ENCODE results near the gene MRM2.

The MRM2 gene

DNA sequence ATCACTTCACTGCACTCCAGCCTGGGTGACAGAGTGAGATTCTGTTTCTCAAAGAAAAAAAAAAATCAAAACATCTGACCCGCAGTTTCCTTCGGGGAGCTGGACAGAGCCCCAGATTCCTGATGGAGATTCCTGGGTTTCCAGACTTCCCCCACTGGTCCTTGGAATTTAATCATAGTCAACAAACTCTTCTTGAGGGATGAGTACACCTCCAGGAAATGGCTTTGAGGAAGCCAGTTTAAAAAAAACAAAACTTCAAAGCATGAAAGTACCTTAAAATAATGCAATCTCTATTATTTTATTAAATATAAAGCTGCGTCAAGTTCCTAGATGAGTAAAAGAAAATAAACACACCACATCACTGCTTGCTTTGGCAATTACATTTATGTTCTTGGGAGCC, 8.1 kb downstream of the MRM2 start:
- no peak overlapping the region for H3K4me3 ChIP-seq (ENCODE audit: low read length)
- DNase-seq (ENCODE audit: low read depth) = peak; percentile 29
- TF ChIP-seq, protein P1, sequence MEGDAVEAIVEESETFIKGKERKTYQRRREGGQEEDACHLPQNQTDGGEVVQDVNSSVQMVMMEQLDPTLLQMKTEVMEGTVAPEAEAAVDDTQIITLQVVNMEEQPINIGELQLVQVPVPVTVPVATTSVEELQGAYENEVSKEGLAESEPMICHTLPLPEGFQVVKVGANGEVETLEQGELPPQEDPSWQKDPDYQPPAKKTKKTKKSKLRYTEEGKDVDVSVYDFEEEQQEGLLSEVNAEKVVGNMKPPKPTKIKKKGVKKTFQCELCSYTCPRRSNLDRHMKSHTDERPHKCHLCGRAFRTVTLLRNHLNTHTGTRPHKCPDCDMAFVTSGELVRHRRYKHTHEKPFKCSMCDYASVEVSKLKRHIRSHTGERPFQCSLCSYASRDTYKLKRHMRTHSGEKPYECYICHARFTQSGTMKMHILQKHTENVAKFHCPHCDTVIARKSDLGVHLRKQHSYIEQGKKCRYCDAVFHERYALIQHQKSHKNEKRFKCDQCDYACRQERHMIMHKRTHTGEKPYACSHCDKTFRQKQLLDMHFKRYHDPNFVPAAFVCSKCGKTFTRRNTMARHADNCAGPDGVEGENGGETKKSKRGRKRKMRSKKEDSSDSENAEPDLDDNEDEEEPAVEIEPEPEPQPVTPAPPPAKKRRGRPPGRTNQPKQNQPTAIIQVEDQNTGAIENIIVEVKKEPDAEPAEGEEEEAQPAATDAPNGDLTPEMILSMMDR (conservative IDR thresholded peaks at IDR 0.05; ENCODE audit: low read length) = no peak

DNA sequence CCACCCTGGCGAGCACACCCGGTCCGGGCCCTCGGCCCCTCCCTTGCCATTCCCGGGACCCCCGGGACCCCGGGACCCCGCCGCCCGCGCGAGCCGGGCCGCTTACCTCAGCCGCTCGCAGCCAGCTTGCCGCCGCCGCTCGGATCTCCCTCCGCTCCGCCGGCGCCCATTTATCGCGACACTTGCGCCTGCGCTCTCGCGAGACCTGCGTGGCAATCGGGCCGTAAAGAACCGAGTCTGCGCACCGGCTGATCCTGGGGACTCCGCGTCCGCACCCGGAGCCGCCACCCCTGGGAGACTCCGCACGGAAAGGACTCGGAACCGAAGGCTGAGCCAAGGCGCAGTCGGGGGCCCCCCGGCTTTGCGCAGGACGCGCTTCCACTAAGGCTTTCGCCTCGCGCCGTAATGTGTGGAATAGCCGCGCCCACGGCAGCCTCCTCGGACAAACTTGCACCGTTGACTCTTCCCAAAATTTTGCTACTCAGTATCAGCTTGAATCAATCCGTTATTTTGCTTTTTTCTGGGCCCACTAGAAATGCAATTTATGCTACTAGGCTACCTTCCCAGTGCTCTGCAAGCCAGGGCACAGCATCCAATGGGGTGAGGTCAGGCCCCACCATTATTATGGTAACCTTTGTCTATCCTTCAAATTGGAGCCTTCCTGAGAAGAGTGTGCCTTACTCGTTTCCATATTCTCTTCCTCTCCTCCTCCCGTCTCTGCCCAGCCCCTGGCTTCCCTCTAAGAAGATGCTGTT, 9.1 kb downstream of the MRM2 start, which contains the start of gene MAD1L1:
TSS of gene MAD1L1 (minus strand) at position 180 of the 755 bp plus-strand sequence. CDS start 2,812 bp downstream, outside the sequence.
- H3K4me3 ChIP-seq (ENCODE audit: low read length) = peak within 1 kb of the TSS; percentile 81
- TF ChIP-seq, protein P1 (conservative IDR thresholded peaks at IDR 0.05; ENCODE audit: low read length) = no peak
- peak; percentile 86 for DNase-seq (ENCODE audit: low read depth)

DNA sequence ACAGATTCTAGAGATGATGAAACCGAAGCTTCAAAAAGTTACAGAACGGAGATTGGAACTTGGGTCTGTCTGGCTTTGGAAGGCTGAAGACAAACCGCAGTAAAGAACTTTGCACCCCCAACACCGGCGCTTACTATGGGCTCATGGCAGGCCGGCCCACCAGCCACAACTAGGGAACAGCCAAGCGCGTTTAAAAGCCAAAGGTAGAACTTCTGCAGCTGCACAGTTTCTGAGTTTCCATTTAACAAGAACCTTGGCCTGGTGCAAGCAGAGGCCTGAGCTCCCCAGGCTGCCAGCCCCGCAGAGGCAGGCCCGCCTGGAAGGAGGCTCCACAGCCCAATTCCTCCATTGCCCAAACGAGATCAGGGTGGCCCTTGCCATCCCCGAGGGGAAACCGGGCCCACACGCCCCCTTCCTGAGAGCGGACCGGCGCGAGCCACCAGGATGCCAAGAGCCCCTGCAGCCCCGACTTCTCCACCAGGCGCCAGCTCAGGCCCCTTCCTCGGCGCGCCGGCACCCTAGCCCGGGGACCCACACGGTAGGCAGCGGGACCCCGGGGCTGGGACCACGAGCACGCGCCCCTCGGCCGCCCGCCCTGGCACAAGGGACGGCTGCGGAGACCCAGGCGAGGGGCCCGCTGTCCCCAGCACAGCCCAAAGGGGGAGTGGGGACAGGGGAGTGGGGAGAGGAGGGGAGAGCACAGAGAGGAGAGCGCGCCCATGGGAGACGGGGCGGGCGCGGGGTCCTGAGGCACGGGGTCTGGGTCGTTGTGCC, 9.8 kb downstream of the MRM2 start:
- peak overlapping the region; percentile 81 for H3K4me3 ChIP-seq (ENCODE audit: low read length)
- TF ChIP-seq, protein P1 (conservative IDR thresholded peaks at IDR 0.05; ENCODE audit: low read length) = no peak
- DNase-seq (ENCODE audit: low read depth) = peak; percentile 15

DNA sequence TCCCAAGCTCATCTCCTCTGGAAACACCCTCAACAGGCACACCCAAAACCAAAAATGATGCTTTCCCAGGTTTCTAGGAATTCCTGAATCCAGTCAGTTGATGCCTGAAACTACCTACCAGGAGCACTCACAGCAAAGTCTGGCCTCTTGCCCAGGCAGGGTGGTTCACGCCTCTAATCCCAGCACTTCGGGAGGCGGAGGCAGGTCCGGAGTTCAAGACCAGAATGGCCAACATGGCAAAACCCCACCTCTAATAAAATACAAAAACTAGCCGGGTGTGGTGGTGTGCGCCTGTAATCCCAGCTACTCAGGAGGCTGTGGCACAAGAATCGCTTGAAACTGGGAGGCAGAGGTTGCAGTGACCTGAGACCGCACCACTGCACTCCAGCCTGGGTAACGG, 11.1 kb downstream of the MRM2 start:
- TF ChIP-seq, protein P1 (conservative IDR thresholded peaks at IDR 0.05; ENCODE audit: low read length) = no peak
- no peak for DNase-seq (ENCODE audit: low read depth)
- H3K4me3 ChIP-seq (ENCODE audit: low read length) = no peak overlapping the region

DNA sequence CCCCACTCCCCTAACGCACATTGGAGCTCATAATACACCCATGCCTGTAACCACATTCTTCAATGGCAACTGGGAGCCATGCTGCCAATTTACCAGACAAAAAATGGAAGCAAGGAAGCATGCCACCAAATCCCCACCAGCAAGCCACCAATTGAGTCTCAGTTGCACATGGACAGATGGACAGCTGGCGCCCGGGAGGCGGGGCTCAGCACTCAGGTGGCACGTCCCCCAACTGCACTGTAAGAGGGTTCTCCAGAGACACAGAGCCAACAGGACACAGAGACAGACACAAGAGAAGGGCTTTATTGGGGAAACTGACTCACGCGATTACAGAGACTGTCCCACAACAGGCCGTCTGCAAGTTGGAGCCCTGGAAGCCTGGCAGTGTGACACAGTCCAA, 11.8 kb downstream of the MRM2 start:
- TF ChIP-seq, protein P1 (conservative IDR thresholded peaks at IDR 0.05; ENCODE audit: low read length) = no peak
- no peak overlapping the region for H3K4me3 ChIP-seq (ENCODE audit: low read length)
- DNase-seq (ENCODE audit: low read depth) = no peak

DNA sequence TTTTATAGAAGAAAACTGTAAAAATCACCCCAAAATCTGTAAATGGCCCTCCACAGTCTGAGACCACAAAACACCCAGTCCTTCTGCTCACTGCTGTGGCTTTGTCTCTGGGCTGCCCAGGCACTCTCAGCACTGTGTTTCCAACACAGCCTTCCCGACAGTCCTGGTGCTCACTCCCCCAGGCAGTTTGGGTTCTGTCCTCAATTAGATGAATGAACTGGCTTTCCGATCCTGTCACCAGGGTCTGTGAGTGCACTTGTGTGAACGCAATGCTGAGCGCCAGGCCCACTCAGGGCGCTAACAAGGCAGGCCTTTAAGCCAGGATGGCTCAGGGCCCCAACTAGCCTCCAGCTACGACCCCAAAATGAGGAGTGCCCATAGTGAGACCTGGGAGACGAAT, 12.5 kb downstream of the MRM2 start:
- no peak for DNase-seq (ENCODE audit: low read depth)
- no peak overlapping the region for H3K4me3 ChIP-seq (ENCODE audit: low read length)
- TF ChIP-seq, protein P1 (conservative IDR thresholded peaks at IDR 0.05; ENCODE audit: low read length) = no peak
